ENCODE data around the gene TMEM14C. TPM values are rescaled to one million over a fixed set of nuclear protein-coding genes. Genes with fewer than 3 reads are reported as not detected.
A peak's percentile ranks its signal among the peaks of the same experiment; 100 is the strongest.

TMEM14C gene
- 172 and 189 TPM in 2 replicates for total RNA-seq (2014; rRNA removed; shearing (Covaris generic))

- DNase-seq (ENCODE audit: low spot score): peak; percentile 95
Observed at GRCh38 chr6:10722820-10723566, at the start of gene TMEM14C. Gene TMEM14C (plus strand): TSS chr6:10723070. CDS start chr6:10724614, 1,544 bp downstream.

- DNase-seq (ENCODE audit: low spot score): no peak
Observed at GRCh38 chr6:10676403-10676802, 46.5 kb upstream of the TMEM14C start.

- no peak for DNase-seq (ENCODE audit: low spot score)
Observed at GRCh38 chr6:10678456-10678855, 44.4 kb upstream of the TMEM14C start.

- no peak for DNase-seq (ENCODE audit: low spot score)
Observed at GRCh38 chr6:10681795-10682194, 41.1 kb upstream of the TMEM14C start.

- DNase-seq (ENCODE audit: low spot score): no peak
Observed at GRCh38 chr6:10682355-10682988, 40.4 kb upstream of the TMEM14C start.

GRCh38 chr6:10684618-10685017 is 38.3 kb upstream of the TMEM14C start:
- no peak for DNase-seq (ENCODE audit: low spot score)

GRCh38 chr6:10685092-10685915 is 37.6 kb upstream of the TMEM14C start:
- no peak for DNase-seq (ENCODE audit: low spot score)

- no peak for DNase-seq (ENCODE audit: low spot score)
Observed at GRCh38 chr6:10686901-10687300, 36.0 kb upstream of the TMEM14C start.

- DNase-seq (ENCODE audit: low spot score): no peak
Observed at GRCh38 chr6:10687582-10687981, 35.3 kb upstream of the TMEM14C start.

- no peak for DNase-seq (ENCODE audit: low spot score)
Observed at GRCh38 chr6:10690651-10691445, 32.0 kb upstream of the TMEM14C start.

- DNase-seq (ENCODE audit: low spot score): no peak
Observed at GRCh38 chr6:10692965-10693538, 29.8 kb upstream of the TMEM14C start.

- peak; percentile 90 for DNase-seq (ENCODE audit: low spot score)
Observed at GRCh38 chr6:10694302-10695085, 28.4 kb upstream of the TMEM14C start, which contains the start of the genes C6orf52 and PAK1IP1. Gene C6orf52 (minus strand): TSS chr6:10694616. CDS start chr6:10687550, 7,066 bp downstream. Gene PAK1IP1 (plus strand): TSS chr6:10694972. CDS start chr6:10694986, 14 bp downstream.

- no peak for DNase-seq (ENCODE audit: low spot score)
Observed at GRCh38 chr6:10695086-10695657, 27.7 kb upstream of the TMEM14C start.

GRCh38 chr6:10696655-10697054 is 26.2 kb upstream of the TMEM14C start:
- no peak for DNase-seq (ENCODE audit: low spot score)

GRCh38 chr6:10713962-10714361 is 8.9 kb upstream of the TMEM14C start:
- DNase-seq (ENCODE audit: low spot score): no peak

GRCh38 chr6:10719296-10719963 is 3.4 kb upstream of the TMEM14C start:
- DNase-seq (ENCODE audit: low spot score): no peak

GRCh38 chr6:10719964-10720264 is 3.0 kb upstream of the TMEM14C start:
- no peak for DNase-seq (ENCODE audit: low spot score)

- DNase-seq (ENCODE audit: low spot score): no peak
Observed at GRCh38 chr6:10720265-10720959, 2.5 kb upstream of the TMEM14C start.

Data from H4 (cell line).